Measurements from ENCODE around the gene KDELR3. TPM values are rescaled to one million over a fixed set of nuclear protein-coding genes. Genes with fewer than 3 reads are reported as not detected.

The KDELR3 gene
- polyA plus RNA-seq, 1 donor from 2014 or later: not detected

- H3K36me3 ChIP-seq (ENCODE audit: insufficient read depth, low read length): peaks cover 21% of the 10 kb centered on the region
- H3K9me2 ChIP-seq (ENCODE audit: insufficient read depth, low read length): no peaks in the 10 kb centered on the region
- no peak overlapping the region for H2AFZ ChIP-seq (ENCODE audit: low read depth, low read length)
- no peaks in the 10 kb centered on the region for H3F3A ChIP-seq (ENCODE audit: insufficient read depth, low read length, poor library complexity, severe bottlenecking)
- TF ChIP-seq, protein P1, sequence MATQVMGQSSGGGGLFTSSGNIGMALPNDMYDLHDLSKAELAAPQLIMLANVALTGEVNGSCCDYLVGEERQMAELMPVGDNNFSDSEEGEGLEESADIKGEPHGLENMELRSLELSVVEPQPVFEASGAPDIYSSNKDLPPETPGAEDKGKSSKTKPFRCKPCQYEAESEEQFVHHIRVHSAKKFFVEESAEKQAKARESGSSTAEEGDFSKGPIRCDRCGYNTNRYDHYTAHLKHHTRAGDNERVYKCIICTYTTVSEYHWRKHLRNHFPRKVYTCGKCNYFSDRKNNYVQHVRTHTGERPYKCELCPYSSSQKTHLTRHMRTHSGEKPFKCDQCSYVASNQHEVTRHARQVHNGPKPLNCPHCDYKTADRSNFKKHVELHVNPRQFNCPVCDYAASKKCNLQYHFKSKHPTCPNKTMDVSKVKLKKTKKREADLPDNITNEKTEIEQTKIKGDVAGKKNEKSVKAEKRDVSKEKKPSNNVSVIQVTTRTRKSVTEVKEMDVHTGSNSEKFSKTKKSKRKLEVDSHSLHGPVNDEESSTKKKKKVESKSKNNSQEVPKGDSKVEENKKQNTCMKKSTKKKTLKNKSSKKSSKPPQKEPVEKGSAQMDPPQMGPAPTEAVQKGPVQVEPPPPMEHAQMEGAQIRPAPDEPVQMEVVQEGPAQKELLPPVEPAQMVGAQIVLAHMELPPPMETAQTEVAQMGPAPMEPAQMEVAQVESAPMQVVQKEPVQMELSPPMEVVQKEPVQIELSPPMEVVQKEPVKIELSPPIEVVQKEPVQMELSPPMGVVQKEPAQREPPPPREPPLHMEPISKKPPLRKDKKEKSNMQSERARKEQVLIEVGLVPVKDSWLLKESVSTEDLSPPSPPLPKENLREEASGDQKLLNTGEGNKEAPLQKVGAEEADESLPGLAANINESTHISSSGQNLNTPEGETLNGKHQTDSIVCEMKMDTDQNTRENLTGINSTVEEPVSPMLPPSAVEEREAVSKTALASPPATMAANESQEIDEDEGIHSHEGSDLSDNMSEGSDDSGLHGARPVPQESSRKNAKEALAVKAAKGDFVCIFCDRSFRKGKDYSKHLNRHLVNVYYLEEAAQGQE (IDR thresholded peaks at IDR 0.05; ENCODE audit: borderline replicate concordance): no peak
- TF ChIP-seq EZH2 (IDR thresholded peaks at IDR 0.05; ENCODE audit: borderline replicate concordance, insufficient read depth, low read length, poor library complexity, severe bottlenecking) (no peak), TAF1 (IDR thresholded peaks at IDR 0.05; ENCODE audit: low read depth) (no peak), RAD21 (conservative IDR thresholded peaks at IDR 0.05) (no peak), SMC3 (conservative IDR thresholded peaks at IDR 0.05; ENCODE audit: poor library complexity) (no peak), CTCF (IDR thresholded peaks at IDR 0.05; ENCODE audit: poor library complexity, severe bottlenecking) (no peak), EP300 (conservative IDR thresholded peaks at IDR 0.05; ENCODE audit: poor library complexity, severe bottlenecking) (no peak), POLR2AphosphoS5 (IDR thresholded peaks at IDR 0.05) (no peak), MXI1 (conservative IDR thresholded peaks at IDR 0.05; ENCODE audit: poor library complexity, severe bottlenecking) (no peak)
- H3K9me3 ChIP-seq (ENCODE audit: low read length): no peaks in the 10 kb centered on the region
- peaks cover 6% of the 10 kb centered on the region for H4K20me1 ChIP-seq (ENCODE audit: insufficient read depth)
- H3K27me3 ChIP-seq (ENCODE audit: insufficient read depth, low read depth, low read length): no peaks in the 10 kb centered on the region
- H3K79me2 ChIP-seq (replicated peaks; ENCODE audit: insufficient read depth, low read length): peaks cover 41% of the 10 kb centered on the region
- H3K4me2 ChIP-seq (ENCODE audit: low read length): no peak overlapping the region
- H3K4me3 ChIP-seq (ENCODE audit: low read length): no peak overlapping the region
- H3K9ac ChIP-seq (ENCODE audit: low read length): no peak overlapping the region
- no peak overlapping the region for H3K27ac ChIP-seq (ENCODE audit: low read length)
These were observed 26.6 kb downstream of the KDELR3 start for GRCh38 chr22:38494498-38494897.

- Histone ChIP-seq H3K9me2 (ENCODE audit: insufficient read depth, low read length) (no peaks in the 10 kb centered on the region), H3K36me3 (ENCODE audit: insufficient read depth, low read length) (peaks cover 21% of the 10 kb centered on the region), H3K27me3 (ENCODE audit: insufficient read depth, low read depth, low read length) (no peaks in the 10 kb centered on the region), H3K79me2 (replicated peaks; ENCODE audit: insufficient read depth, low read length) (peaks cover 43% of the 10 kb centered on the region), H3K27ac (ENCODE audit: low read length) (no peak overlapping the region), H3F3A (ENCODE audit: insufficient read depth, low read length, poor library complexity, severe bottlenecking) (no peaks in the 10 kb centered on the region), H3K4me3 (ENCODE audit: low read length) (no peak overlapping the region), H3K9ac (ENCODE audit: low read length) (no peak overlapping the region), H3K4me2 (ENCODE audit: low read length) (no peak overlapping the region), H3K9me3 (ENCODE audit: low read length) (no peaks in the 10 kb centered on the region), H2AFZ (ENCODE audit: low read depth, low read length) (no peak overlapping the region), H4K20me1 (ENCODE audit: insufficient read depth) (peaks cover 6% of the 10 kb centered on the region)
- TF ChIP-seq TAF1 (IDR thresholded peaks at IDR 0.05; ENCODE audit: low read depth) (no peak), RAD21 (conservative IDR thresholded peaks at IDR 0.05) (no peak), EZH2 (IDR thresholded peaks at IDR 0.05; ENCODE audit: borderline replicate concordance, insufficient read depth, low read length, poor library complexity, severe bottlenecking) (no peak), MXI1 (conservative IDR thresholded peaks at IDR 0.05; ENCODE audit: poor library complexity, severe bottlenecking) (no peak), POLR2AphosphoS5 (IDR thresholded peaks at IDR 0.05) (no peak), CTCF (IDR thresholded peaks at IDR 0.05; ENCODE audit: poor library complexity, severe bottlenecking) (no peak), SMC3 (conservative IDR thresholded peaks at IDR 0.05; ENCODE audit: poor library complexity) (no peak), EP300 (conservative IDR thresholded peaks at IDR 0.05; ENCODE audit: poor library complexity, severe bottlenecking) (no peak)
- TF ChIP-seq, protein P1 (IDR thresholded peaks at IDR 0.05; ENCODE audit: borderline replicate concordance): no peak
These were observed 27.0 kb downstream of the KDELR3 start for GRCh38 chr22:38494939-38495338.
